GM21576 (cell line): ENCODE measurements around the gene MTUS2.

Experiments
- ATAC-seq: cut with Tn5 transposase; IDR thresholded peaks from one replicate; pipeline ENCODE4 v1.9.1; 2021; ENCODE audit warnings: mild to moderate bottlenecking, moderate library complexity; ENCODE audit not compliant: unreplicated experiment

MTUS2 gene

DNA sequence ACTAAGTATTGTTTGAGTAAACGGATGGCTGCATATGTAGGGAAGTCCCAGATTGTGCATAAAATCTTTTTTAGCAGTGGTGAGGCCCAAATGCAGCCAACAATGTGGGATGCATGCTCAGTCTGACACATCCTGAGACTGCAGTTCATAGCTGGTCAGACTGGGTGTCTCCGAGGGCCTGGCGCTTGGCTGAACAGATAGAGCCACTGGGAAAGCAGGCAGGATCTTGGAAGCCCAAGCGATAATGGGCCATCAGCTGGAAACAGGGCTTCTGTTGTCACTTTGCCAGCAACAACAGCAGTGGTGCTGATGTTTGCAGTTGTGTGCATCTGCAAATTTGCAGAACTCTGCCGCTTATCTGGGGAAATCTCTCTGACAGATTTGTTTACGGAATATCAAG is 36.1 kb downstream of the MTUS2 start:
- ATAC-seq, result no peak

DNA sequence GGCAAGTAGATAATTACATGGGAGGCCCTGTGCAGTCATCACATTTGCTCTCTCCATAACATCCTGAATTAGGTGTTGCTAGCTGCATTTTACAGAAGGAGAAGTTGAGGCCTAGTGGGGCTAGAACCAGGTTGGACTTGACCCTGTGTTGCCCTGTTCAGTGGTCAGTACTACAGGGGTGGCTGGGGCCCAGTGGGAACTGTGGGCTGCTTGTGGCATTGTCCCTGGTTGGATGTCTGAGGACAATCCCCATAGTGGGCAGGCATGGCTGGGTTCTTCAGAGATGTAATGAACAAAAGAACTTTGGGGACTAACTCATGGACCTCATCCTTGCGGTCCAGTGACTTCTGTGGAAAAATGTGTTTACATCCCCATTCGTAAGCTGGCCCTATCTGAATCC is 38.9 kb downstream of the MTUS2 start:
- ATAC-seq, result no peak

DNA sequence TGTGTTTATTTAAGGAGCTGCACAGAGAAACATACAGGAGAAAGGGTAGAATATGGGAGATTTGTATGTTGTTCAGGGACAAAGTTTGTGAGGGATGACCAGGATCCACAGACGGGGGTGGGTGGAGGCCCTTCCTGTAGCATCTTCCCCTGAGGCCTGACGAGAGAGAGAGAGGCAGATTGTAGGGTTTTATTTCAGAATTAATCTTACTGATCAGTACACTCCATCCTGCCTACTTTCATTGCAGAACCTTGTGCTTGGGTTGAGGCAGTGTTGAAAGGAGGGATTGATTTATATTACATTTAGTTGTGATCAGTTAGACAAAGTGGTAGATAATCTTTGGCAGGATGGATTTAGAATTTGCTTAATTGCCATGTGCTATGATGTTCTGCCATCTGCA is 39.6 kb downstream of the MTUS2 start:
- ATAC-seq, result no peak

DNA sequence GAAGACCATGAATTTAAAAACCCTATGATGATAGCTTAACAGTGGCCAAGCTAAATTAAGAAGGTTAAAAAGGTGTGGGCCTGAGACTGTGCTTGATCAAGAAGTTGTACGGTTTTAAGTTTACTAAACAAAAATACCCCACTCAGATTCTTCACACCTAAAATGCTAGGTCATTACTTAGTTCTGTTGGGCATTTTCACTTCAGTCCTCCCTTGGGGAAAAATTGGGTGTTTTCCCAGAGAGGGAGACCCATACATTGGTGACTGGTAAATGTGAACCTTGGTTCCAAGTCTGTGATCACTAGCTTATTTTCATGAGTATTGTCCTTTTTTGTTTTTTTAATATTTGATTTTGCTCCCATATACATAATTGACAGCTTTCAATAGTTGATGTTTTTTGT is 44.4 kb downstream of the MTUS2 start:
- no peak for ATAC-seq

DNA sequence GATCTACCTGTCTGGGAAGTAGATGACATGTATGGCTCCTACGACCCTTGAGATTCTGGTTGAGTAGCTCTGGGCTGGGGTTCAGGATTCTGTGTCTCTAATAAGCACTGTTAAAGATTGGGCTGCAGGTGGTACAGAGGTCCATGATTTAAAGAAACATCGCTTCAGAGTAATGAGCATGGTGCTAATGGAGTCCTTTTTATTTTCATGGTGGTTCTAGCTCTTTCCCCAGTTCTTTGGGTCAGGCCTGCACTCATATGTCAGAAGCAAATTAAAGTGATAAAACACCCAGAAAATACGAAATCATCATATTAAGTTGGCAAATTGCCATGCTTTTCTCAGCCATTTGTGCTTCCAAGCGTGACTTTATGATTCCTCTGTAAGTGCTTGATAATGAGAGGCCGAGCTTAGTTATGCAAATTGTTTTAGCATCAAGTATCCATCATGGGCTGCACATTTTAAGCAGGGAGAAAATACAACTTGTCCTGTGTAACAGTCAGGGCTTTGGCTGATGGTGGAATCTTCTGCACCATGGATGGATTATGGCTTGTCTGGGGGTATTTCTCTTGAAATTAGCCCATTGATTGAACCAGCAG is 45.1 kb downstream of the MTUS2 start:
- ATAC-seq, result no peak

DNA sequence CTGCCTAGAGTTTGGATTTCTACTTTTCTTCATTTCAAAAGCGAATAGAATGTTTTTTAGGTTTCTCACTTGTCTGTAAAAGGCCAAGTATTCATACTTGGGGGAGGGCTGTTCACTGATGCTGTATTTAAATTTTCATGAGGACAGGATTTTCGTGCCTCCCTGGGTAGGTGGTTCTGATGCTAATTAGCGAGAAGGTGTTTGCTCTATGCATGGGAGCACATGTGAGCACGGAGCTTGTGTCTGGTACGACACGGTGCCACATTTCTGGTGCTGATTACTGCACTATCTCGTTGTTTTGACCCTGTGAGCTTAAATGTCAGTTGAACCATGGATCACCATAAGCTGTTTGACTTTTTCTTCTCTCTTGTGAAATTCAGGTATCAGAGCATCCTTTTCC is 45.8 kb downstream of the MTUS2 start:
- ATAC-seq, result no peak

DNA sequence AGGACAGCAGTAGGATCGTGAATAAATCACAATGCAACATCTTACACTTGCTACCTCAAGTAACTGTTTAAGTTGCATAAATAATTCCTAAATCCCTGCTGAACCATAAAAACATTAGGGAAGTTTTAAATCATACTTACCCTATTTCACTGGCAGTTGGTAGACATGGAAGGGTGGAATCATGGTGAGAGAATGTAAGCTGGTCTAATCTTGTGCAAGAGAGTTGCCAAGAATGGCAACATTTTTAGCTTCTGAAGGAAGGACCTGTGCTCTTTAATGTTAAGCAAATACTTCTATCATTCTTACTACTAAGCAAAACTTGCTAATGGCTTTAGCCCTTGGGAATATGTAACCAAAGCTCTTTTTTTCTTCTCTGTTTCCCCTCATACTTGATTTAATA is 46.8 kb downstream of the MTUS2 start:
- no peak for ATAC-seq

DNA sequence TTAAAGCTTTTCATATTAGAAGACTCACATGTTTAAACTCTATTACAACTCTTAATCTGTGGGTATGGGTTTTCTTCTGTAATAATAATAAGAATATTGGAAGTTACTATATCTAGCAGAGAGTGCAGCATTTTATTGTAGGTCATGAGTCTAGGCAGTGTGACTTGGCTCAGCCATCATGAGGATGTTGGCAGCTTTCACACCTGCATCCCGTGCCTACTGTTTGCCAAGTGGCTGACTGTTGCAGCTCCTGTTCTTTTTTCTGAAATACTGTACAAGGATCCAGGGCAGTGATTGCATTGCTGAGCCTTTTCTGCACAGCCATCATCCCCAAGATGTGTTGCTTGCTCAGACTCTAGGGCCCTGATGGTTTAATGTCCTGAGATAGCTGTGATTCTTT is 47.4 kb downstream of the MTUS2 start:
- ATAC-seq, result no peak

DNA sequence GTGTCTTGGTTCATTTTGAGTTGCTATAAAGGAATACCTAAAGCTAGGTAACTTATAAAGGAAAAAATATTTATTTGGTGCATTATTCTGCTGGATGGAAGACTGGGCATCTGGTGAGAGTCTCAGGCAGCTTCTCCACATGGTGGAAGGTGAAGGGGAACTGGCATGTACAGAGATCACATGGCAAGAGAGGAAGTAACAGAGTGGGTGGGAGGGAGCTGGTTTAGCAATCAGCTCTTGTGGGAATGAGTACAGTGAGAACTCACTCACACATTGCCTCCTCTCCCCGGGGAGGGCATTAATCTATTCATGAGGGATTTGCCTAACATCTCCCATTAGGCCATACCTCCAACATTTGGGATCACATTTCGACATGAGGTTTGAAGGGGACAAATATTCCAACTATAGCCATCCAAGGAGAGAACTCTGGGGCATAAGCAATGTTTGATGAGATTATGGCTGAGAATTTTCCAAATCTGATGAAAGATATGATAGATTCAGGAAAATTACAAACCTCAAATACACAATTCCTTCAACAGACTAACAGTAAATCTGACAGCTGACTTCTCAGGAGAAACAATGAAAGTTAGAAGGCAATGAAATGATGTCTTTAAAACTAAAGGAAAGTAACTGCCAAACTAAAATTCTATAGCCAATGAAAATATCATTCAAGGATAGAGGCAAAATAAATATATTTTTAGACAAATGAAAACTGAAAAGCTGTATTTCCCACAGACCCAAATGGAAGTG is 52.5 kb downstream of the MTUS2 start:
- ATAC-seq, result no peak

DNA sequence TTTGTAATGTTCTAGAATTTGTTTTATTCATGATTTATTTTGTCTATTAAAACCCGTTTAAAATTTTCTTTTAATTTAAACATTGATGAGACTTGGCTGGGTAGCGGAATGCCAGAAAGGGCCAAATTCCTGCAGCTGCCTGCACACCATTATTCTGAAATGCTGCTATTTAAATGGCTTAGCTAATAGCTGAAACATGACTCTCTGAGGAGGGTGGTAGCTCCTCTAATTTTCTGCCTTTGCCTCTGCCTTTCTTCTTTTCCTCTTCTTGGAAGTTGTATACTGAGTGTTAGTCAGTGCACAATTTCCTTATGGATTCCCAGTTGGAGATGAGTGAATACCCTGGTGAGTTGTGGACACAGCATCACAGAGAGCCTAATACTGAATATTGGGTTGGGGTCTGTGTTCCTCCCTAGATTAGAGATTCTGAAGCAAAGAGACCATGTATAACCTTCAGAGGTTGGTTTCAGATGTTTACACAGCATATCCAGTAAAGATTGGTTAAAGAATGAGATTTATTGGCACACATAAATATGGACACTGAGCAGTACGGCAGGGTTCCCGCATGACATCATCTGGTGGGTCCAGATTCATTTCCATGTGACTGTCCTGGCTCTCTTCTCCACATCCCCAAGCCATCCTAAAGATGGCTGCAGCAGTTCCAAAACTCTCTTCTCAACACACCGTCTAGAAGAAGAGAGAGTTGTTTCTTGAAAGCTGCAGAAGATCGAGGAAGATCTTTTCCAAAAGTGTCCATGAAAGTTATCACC is 55.9 kb downstream of the MTUS2 start:
- no peak for ATAC-seq

DNA sequence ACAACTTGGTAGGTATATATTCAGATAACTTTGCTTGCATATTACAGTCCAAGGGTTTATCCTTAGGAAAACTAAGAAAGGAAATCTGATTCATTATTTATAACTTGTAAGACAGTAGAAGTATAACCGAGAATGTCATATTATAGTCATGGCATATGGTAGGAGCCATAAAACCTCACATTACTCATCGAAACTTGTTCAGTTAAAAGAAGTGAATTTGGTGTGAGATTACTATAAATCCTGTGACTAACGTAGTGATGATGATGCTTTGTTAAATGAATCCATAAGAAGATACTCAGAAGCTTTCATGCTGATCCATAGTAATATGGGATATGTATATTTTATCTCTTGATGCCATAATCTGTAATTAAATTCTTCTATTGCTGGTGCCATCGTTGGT is 57.3 kb downstream of the MTUS2 start:
- ATAC-seq, result no peak

DNA sequence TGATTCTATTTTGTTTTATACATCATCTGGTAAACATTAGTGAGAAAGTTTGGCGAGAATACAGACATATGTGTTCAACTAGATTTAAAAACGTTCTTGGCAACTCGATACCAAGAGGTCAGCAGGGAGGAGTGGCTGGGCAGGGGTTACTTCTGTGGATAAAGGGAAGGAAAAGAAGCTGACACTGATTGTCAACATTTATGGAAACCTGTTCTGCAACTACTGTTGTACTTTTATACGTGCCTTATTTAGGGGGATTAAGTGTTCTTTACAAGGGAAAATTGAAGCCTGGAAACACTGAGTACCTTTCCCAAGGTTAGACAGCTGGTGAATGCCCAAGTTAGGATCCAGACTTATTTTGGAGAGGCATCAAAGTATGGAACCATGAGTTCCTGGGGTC is 65.0 kb downstream of the MTUS2 start:
- no peak for ATAC-seq

DNA sequence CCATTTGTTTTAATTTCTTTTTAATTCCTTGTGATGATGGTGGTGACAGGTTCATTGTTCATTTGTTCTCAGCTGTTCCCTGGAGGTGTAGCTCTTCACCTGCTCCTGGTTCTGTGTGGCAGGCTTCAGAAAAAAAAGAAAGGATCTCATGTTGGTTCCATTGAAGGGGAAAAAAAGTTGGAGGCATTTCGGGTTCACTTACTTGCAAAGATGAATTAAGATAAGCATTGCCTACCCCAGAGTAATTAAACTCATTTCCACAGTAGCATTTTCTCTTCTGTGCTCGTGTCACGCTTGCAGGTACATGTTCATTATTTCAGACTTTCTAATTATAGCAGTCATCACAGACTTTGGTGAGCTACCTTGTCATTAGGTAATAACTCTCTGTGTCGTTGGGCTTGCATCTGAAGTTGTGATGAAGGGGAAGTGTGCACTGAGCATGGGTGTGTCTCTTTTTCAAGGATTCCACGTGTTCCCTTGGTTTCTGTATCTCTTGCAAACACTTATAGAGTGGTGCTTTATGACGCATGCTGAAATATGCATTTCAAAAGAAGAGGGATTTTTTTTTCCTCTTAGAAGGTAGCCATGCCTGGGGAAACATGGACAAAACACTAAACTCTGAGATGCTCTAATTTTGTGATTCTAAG is 69.1 kb downstream of the MTUS2 start:
- no peak for ATAC-seq

DNA sequence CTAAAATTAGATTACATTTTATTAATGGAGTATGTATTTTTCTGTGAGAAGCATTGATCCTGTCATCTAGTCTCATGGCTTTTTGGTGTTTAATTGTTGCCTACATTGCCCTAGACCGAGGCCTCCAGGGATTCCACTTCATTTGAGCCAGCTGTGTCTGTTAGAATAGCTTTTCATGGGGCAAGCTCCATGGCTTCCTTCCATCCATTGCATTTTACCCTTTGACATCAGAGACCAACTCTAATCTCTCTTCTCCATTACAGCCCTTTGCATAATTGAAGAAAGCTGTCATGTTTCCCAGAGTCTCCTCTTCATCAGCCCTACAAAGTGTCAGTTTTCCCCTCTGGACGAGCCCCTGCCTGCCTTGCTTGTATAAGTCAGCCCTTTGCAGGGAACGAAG is 70.6 kb downstream of the MTUS2 start:
- ATAC-seq, result no peak

DNA sequence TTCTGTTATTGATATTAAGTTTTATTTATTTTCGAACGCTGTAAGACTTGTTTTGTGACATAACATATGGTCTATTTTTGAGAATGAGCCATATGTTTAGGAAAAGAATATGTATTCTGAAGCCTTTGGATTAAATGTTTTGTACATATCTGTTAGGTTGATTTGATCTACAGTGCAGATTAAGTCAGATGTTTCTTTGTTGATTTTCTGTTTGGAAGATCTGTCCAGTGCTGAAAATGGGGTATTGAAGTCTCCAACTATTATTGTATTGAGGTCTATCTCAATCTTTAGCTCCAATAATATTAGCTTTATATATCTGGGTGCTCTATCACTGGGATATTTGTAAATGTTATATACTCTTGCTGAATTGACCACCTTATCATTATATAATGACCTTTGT is 97.9 kb downstream of the MTUS2 start:
- no peak for ATAC-seq

DNA sequence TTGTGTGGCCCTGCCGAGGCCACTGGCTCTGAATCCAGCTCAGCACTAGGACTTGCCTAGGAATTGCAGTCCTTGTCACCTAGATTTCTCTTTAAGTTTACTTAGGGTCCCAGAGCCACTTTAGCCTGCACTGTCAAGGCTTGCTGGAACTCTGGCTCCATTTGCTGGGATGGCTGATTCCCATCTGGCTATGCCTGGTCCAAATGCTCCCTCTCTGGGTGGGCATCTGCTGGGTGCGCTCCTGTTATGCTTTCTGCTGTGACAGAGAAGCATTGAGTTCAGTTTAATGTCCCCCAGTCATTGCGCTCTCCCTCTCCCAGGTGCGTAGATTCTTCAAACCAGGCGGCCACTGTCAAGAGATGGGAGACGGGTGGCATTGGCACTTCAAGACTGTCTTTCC is 102.2 kb downstream of the MTUS2 start:
- ATAC-seq, result no peak

DNA sequence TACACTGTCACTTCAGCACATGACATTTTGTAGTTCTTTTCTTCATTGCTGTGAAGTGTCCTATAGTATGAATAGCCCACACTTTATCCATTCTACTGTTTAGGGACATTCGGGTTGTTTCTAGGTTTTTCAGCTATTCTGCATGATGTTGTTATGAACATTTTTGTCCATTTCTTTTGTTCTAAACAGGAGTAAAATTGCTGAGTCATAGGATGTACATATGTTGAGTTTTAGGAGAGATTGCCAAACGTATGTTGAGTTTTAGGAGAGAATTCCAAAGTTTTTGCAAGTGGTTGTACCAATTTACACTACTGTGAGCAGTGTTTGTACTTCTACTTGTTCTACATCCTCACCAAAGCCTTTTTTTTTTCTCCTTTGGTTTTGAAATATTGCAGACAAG is 115.0 kb downstream of the MTUS2 start:
- ATAC-seq, result no peak

DNA sequence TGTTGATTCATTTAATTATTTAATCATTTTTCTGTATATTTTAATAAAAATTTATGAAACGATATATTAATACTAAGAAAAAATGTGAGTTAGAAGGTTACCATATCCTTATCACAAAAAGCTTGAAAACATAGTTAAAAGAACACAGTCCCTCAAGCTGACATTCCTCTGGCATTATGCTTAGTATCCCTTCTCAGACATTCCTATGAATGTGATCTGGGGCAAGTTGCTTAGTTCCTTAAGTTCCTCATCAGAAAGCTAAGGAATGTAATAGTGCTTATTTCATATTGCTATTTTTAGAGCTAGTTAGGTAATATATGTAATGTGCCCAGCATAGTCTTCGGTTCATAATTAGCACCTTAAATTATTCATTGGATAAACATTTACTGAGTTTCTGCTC is 122.8 kb downstream of the MTUS2 start:
- ATAC-seq, result no peak

DNA sequence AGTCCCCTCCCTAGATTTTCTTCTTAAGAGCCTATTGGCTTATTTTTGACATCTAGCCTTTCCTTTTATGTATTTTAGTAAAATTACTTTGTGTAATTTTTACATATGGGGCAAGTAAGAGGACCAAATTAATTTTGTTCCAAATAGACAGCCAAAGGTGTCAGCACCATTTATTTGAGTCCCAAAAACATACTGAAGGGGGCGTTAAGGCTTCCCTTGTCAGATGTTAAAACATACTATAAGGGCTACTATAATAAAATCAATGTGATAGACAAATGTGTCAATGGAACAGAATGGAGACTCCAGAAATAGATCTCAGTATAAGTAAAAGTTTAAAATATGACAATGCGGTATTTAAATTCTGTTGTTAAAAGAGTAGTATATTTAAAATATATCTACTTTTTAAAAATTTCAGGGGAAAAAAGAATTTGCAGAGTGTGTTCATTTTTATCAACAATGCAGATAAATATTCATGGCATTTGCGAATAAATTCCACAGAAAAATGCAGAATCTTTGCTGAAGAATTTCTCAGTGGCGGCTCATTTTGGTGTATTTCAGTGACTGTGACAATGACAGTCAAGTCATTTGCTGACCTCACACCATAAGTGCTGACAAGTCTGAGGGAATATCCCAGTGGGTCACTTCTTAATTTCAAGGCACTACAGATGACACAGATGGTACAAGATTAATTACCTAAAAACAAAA is 133.7 kb downstream of the MTUS2 start:
- ATAC-seq, result no peak

DNA sequence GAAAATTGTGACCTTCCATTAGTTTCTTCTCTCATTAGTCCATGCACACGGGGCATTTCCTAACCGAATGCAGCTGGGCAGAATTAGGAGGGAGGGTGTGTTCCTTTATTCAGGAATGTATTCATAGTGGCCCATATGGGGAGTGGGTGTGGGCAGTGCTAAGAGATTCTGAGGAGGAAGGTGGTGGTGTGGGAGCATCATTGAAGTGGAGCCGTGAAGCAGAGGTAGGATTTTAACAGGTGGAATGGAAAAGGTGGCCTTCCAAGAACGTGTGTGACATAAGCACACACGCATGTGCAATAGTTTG is 134.2 kb downstream of the MTUS2 start:
- ATAC-seq, result no peak

DNA sequence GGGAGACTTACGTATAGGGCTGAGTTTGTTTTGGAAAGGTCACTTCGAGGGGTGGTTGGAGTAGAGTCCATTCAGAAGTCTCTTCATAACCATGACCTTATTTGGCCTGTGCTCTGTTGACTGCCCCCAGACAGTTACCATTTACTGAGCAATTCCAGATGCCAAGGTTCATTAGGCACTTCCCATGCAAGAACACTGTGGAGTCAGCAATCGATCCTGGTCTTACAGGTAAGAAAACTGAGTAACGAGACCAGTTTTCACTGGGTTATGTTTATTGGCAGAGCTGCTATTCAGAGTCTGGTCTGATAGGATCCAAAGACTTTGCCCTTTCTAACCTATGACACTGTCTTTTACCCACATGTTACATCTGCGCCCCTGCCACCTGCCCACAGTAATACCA is 134.7 kb downstream of the MTUS2 start:
- ATAC-seq, result no peak
